ENCODE results near the gene CCDC197. TPM values are rescaled to one million over a fixed set of nuclear protein-coding genes. Genes with fewer than 3 reads are reported as not detected.

The CCDC197 gene
- total RNA-seq, 1 experiment from 2014 or later, result not detected

DNA sequence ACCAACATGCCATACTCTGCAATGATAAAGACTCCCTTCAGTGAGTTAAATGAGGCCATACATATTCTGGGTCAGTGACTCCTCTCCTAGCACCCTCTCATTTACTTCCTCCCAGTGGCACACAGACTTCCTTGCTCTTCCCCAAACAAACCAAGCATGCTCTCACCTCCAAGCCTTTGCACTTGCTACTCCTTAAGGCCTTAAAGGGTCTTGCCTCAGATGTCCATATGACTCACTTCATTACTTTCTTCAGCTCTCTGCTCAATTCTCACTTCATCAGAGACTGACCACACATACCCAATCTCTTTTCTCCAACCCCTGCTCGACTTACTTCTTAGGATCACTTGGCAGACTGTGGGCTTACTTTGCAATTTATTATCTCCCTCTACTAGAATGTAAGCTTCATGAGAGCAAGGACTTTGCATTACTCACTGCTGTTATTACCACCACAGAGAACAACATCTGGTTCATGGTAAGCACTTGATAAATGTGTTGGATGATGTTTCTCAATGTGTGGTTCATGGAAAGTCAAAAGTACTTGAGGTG lies 61.1 kb downstream of the CCDC197 start (continued):
- TF ChIP-seq CREM (CRISPR knock-in tag; IDR thresholded peaks at IDR 0.05) (no peak), SOX15 (CRISPR knock-in tag; IDR thresholded peaks at IDR 0.05) (no peak), FOXK1 (CRISPR knock-in tag; IDR thresholded peaks at IDR 0.05) (no peak), PRRX2 (CRISPR knock-in tag; IDR thresholded peaks at IDR 0.05) (no peak), SP1 (CRISPR knock-in tag; conservative IDR thresholded peaks at IDR 0.05) (no peak)

Small RNAs within 50 kb of the gene (microRNA-seq; reads per million reads assigned to microRNA genes)
- not detected for gene MIR4506 (ENCODE audit: borderline number of aligned reads)

Other genes starting within 250 kb of the CCDC197 start
- 3.9 to 4.9 TPM (median 4.1 TPM) in 3 replicates for gene PRIMA1, start 208.8 kb upstream of the CCDC197 start, total RNA-seq (2021)
- gene FAM181A, start 70.0 kb upstream of the CCDC197 start, total RNA-seq (2021), result not detected in 3 replicates
- gene ASB2, start 20.7 kb upstream of the CCDC197 start, total RNA-seq (2021), result 0.37 to 0.73 TPM (median 0.71 TPM) in 3 replicates
- 3.5 to 4.5 TPM (median 3.9 TPM) in 3 replicates for gene OTUB2, start 29.0 kb downstream of the CCDC197 start, total RNA-seq (2021)
- gene DDX24, start 83.9 kb downstream of the CCDC197 start, total RNA-seq (2021), result 137 to 174 TPM (median 140 TPM) in 3 replicates
- gene IFI27L1, start 84.0 kb downstream of the CCDC197 start, total RNA-seq (2021), result 27.6 to 34.1 TPM (median 32.3 TPM) in 3 replicates
- 1.8 to 3.2 TPM (median 2.4 TPM) in 3 replicates for gene IFI27, start 113.4 kb downstream of the CCDC197 start, total RNA-seq (2021)
- 22.1 to 37.2 TPM (median 35.5 TPM) in 3 replicates for gene IFI27L2, start 132.3 kb downstream of the CCDC197 start, total RNA-seq (2021)
- gene PPP4R4, start 177.0 kb downstream of the CCDC197 start, total RNA-seq (2021), result 8.1 to 9.6 TPM (median 8.2 TPM) in 3 replicates

All from WTC11 (cell line).